T1000 (cell line): ENCODE measurements around the gene ALDH9A1.
"Not testable (repeated sequence)": the region's sequence is repeated elsewhere in the genome, so short reads cannot be mapped to it uniquely, and the experiment has no call there.

Source experiments
- DNase-seq: peaks from one replicate; lab custom pipeline; 2025; ENCODE audit warnings: mixed read lengths; lab: John Stamatoyannopoulos, UW

Gene ALDH9A1

DNA sequence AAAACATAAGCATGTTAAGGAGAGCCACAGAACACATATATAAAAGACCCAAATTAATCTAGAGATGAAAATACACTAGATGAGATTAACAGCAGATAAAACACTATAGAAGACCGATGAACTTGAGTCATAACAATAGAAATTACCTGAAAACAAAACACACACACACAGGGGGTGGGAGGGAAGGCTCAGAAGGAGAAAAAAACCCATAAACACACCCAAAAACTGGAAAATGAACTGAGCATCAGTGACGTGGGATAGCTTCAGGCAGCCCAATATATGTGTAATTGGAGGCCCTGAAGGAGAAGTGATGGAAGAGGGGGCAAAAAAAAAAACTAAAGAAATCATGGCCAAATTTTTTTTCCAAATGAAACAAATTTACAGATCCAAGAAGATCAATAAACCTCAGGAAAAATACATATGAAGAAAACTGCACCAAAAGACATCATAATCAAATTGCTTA is 11.4 kb downstream of the ALDH9A1 start:
- DNase-seq: no peak

- DNase-seq: no peak
Observed at GRCh38 chr1:165686121-165686970, 12.0 kb downstream of the ALDH9A1 start.

GRCh38 chr1:165683848-165684485 is 14.4 kb downstream of the ALDH9A1 start:
- DNase-seq: no peak

- not testable (repeated sequence) for DNase-seq
Observed at GRCh38 chr1:165680773-165681172, 17.6 kb downstream of the ALDH9A1 start.

DNA sequence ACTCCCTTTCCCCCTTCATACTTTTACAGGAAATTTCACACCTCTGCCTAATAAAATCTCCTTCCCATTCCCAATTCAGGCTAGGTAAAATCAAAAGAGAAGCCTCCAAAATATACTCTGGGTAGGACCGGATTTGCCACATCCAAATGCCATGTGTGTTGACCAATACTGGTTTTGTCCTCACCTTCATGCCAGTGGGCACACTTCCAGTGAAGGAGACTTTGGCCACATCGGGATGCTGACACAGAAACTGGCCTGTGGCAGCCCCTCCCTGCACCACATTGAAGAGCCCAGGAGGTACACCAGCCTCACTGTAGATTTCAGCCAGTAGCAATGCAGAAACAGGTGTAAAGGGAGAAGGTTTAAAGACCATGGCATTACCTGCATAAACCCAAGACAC is 18.1 kb downstream of the ALDH9A1 start:
- DNase-seq: no peak

GRCh38 chr1:165679282-165680036 is 18.9 kb downstream of the ALDH9A1 start:
- DNase-seq: no peak

DNA sequence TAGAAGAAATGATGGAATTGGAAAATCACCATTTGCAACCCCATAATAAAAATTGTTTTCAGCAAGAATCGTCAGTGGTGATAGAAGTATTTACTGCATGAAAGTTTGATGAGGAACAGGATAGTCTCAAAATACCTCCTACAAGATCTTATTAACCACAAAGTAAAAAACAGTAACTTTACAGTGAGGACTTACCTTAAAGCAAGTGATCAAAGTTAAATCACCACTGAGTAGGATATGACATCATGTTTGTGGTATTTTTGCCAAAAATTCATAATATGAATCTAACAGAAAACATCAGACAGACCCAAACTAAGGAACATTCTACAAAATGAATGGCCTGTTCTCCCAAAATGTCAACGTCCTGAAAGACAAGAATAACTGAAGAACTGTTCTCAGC is 19.9 kb downstream of the ALDH9A1 start:
- no peak for DNase-seq

DNA sequence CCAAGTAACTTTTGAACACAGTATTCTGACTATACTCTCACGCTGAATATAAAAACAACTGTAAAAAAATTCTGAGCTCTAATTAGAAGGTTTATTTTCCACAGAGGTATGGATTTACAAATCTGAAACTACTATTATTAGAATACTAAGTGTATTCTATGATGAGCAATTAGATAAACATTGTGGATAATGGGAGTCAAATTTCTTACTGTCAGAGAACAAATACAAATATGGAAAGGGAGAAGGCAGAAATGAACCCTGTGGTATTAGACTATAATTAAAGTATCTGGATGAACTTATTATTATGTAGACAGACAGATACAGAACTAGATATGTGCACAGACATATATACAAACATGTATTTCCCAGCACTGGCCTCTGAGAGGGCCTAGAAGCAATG is 22.6 kb downstream of the ALDH9A1 start:
- DNase-seq: no peak

- no peak for DNase-seq
Observed at GRCh38 chr1:165674599-165674998, 23.8 kb downstream of the ALDH9A1 start.

DNA sequence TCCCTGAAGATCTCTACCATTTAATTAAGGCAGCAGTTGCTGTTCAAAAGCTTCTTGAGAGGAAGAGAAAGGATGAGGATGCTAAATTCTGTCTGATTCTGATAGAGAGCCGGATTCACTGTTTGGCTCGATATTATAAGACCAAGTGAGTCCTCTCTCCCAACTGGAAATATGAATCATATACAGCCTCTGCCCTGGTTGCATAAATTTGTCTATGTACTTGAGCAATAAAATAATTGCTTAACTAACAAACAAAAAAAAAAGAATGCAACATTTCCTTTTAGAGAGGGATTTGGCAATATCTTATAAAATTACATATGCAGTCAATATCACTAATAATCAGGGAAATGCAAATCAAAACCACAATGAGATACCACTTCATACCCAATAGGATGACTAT is 26.8 kb downstream of the ALDH9A1 start:
- DNase-seq: no peak

DNA sequence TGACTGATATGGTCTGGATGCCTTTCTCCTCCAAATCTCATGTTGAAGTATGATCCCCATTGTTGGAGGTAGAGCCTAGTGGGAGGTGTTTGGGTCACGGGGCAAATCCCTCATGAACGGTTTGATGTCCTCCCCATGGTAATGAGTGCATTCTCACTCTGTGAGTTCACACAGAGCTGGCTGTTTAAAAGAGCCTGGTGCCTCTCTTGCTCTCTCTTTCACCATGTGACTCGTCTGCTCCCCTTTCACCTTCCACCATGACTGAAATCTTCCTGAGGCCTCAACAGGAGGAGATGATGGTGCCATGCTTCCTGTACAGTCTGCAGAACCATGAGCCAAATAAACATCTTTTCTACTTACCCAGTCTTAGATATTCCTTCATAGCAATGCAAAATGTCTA is 30.2 kb downstream of the ALDH9A1 start:
- DNase-seq: no peak

- no peak for DNase-seq
Observed at GRCh38 chr1:165666152-165666825, 32.1 kb downstream of the ALDH9A1 start.

- DNase-seq: no peak
Observed at GRCh38 chr1:165662186-165662585, 36.2 kb downstream of the ALDH9A1 start.

DNA sequence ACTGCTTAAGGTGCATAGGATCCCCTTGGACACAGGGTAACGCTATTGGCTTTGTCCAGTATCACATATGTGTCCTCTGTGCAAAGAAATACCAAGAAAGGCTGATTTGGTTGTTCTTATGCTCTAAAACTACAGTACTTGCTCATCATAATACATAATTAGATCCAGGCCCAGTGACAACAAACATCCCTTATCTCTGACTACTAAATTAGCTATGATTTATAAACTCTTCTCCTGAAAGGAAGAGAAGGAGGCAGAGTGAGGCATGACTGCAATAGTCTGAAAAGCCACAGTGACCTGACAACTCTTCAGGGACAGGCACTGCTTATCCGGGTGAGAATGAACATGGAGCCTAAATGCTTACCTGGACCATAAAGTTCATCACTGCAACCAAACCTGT is 36.7 kb downstream of the ALDH9A1 start:
- DNase-seq: no peak

DNA sequence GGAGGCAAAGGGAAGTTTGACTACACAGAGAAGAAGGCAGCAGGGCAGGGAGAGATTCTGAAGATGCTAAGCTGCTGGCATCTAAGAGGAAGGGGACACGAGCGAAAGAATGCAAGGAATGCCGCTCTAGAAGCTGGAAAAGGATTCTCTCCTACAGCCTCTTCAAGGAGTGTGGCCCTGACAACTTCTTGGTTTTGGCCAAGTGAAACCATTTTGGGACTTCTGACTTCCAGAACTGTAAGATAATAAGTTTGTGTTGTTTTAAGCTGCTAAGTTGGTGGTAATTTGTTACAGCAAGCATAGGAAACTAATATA is 38.8 kb downstream of the ALDH9A1 start:
- no peak for DNase-seq

GRCh38 chr1:165658766-165659580 is 39.4 kb downstream of the ALDH9A1 start:
- not testable (repeated sequence) for DNase-seq

DNA sequence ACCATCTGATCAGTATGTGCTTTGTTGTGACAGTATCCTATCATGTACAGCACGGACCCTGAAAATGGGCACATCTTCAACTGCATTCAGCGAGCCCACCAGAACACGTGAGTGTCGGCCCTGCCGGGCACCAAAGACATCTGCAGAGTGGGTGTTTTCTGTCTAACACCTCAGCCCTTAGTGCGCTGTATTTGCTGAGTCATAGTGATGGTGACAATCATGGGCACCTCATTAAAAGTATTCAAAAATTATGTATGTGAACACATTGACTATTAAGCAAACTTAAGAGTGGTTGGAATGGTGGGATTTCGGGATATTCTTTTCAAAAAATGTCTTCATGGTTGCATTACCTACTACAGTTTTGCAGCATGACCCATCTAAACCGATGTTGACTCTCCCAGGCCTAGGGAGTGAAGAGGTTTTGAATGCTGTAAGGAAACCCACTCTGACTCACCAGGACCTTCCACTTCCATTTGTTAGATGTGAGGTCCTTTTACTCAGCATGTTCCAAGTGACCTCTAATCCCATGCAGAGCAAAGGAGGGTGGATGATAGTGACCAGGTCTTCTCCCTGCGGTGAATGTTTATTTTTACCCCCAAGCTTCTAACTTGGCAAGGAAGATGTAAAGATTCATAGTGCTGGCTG is 47.3 kb downstream of the ALDH9A1 start:
- DNase-seq: no peak

GRCh38 chr1:165648919-165649572 is 49.3 kb downstream of the ALDH9A1 start:
- no peak for DNase-seq

- DNase-seq: no peak
Observed at GRCh38 chr1:165647970-165648369, 50.4 kb downstream of the ALDH9A1 start.

- DNase-seq: no peak
Observed at GRCh38 chr1:165647517-165647916, 50.8 kb downstream of the ALDH9A1 start.
